Liver (tissue), 3 donors: ENCODE measurements around the gene SLC26A1.
A peak's percentile ranks its signal among the peaks of the same experiment; 100 is the strongest.

Source experiments
- GABPA ChIP-seq, 2 donors: IDR thresholded peaks in 1 of 2; conservative IDR thresholded peaks in 1 of 2; 2 replicates each; pipeline ENCODE4 v1.6.1; 2016; ENCODE audit warnings: antibody characterized with exemption in 2 of 2, mild to moderate bottlenecking in 1 of 2, moderate library complexity in 1 of 2
- HNF4G ChIP-seq: IDR thresholded peaks from 2 replicates; pipeline ENCODE4 v1.6.1; 2016; ENCODE audit warnings: antibody characterized with exemption
- JUND ChIP-seq, 2 donors: IDR thresholded peaks; 2 replicates each; pipeline ENCODE4 v1.6.1; 2016; ENCODE audit warnings: antibody characterized with exemption in 2 of 2
- NR2F2 ChIP-seq: IDR thresholded peaks from 2 replicates; pipeline ENCODE4 v1.6.1; 2016; ENCODE audit warnings: antibody characterized with exemption
- RAD21 ChIP-seq, 2 donors: IDR thresholded peaks; 2 replicates each; pipeline ENCODE4 v1.6.1; 2016; ENCODE audit warnings: antibody characterized with exemption in 2 of 2, mild to moderate bottlenecking in 2 of 2
- RXRA ChIP-seq, 2 donors: IDR thresholded peaks; 2 replicates each; pipeline ENCODE4 v1.6.1; 2017 to 2018; ENCODE audit warnings: antibody characterized with exemption in 2 of 2, mild to moderate bottlenecking in 1 of 2
- SP1 ChIP-seq: IDR thresholded peaks from 2 replicates; pipeline ENCODE4 v1.6.1; 2018; ENCODE audit warnings: antibody characterized with exemption, mild to moderate bottlenecking
- TAF1 ChIP-seq: conservative IDR thresholded peaks from 2 replicates; pipeline ENCODE4 v1.6.1; 2016; ENCODE audit warnings: antibody characterized with exemption, mild to moderate bottlenecking
- YY1 ChIP-seq: IDR thresholded peaks from 2 replicates; pipeline ENCODE4 v1.6.1; 2016; ENCODE audit warnings: antibody characterized with exemption, mild to moderate bottlenecking
- TF ChIP-seq, protein P1 (sequence below): fragments of 150-350 bp; IDR thresholded peaks from 2 replicates; pipeline ENCODE4 v1.5.1; 2017; ENCODE audit warnings: improper control_type of control experiment, low read depth, low read length; ENCODE audit not compliant: missing input control
- TF ChIP-seq, protein P2 (sequence below): IDR thresholded peaks from 2 replicates; pipeline ENCODE4 v1.6.1; 2016; ENCODE audit warnings: antibody characterized with exemption, mild to moderate bottlenecking
- TF ChIP-seq, protein P3 (sequence below): IDR thresholded peaks from 2 replicates; pipeline ENCODE4 v1.6.1; 2016; ENCODE audit warnings: antibody characterized with exemption
- TF ChIP-seq, protein P4 (sequence below): IDR thresholded peaks from 2 replicates; pipeline ENCODE4 v1.6.1; 2016; ENCODE audit warnings: antibody characterized with exemption
- donor health status: healthy.
- donor health status: healthy.

DNA sequence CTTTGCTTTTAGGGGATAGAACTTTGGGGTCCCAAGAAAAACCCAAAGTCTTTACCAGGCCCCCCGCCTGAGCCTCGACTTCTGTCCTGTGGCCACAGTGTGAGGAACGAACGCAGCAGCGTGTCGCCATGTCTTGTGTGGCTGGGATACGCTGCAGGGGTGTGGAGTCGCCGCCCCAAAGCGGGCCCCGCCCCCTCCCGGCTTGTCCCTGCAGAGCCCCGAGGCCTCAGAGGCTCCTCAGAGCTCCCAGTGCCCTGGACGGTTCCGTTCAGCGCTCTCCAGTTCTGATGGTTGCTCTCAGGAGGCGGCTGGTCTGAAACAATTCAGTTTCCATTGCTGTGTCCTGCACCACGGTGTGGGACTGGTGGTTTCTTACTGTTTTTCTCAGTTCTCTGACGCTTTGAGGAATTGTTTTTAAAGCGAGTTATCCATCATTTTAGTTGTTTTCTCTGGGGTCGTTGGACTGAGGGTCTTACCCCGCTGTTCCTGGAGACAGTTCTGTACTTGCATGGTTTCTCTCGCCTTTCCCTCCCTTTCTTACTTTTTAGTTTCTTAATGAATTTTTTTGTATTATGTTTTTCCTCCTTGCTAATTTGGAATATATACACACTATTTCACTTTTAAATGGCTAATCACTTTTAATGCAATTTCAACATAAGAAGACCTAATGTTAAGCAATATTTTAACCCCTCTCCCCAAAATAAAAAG, 7.9 kb downstream of the SLC26A1 start:
- TF ChIP-seq, protein P1, sequence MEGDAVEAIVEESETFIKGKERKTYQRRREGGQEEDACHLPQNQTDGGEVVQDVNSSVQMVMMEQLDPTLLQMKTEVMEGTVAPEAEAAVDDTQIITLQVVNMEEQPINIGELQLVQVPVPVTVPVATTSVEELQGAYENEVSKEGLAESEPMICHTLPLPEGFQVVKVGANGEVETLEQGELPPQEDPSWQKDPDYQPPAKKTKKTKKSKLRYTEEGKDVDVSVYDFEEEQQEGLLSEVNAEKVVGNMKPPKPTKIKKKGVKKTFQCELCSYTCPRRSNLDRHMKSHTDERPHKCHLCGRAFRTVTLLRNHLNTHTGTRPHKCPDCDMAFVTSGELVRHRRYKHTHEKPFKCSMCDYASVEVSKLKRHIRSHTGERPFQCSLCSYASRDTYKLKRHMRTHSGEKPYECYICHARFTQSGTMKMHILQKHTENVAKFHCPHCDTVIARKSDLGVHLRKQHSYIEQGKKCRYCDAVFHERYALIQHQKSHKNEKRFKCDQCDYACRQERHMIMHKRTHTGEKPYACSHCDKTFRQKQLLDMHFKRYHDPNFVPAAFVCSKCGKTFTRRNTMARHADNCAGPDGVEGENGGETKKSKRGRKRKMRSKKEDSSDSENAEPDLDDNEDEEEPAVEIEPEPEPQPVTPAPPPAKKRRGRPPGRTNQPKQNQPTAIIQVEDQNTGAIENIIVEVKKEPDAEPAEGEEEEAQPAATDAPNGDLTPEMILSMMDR = no peak
- TF ChIP-seq NR2F2 (no peak), TAF1 (peak; percentile 56), GABPA (IDR thresholded peaks at IDR 0.05 in 1 of 2, conservative IDR thresholded peaks at IDR 0.05 in 1 of 2) (no peak), RAD21 (IDR thresholded peaks at IDR 0.05) (peak; percentile 34 to 41), JUND (IDR thresholded peaks at IDR 0.05) (no peak), SP1 (no peak), YY1 (peak; percentile 73), RXRA (IDR thresholded peaks at IDR 0.05) (no peak), HNF4G (no peak)
- TF ChIP-seq, protein P2, sequence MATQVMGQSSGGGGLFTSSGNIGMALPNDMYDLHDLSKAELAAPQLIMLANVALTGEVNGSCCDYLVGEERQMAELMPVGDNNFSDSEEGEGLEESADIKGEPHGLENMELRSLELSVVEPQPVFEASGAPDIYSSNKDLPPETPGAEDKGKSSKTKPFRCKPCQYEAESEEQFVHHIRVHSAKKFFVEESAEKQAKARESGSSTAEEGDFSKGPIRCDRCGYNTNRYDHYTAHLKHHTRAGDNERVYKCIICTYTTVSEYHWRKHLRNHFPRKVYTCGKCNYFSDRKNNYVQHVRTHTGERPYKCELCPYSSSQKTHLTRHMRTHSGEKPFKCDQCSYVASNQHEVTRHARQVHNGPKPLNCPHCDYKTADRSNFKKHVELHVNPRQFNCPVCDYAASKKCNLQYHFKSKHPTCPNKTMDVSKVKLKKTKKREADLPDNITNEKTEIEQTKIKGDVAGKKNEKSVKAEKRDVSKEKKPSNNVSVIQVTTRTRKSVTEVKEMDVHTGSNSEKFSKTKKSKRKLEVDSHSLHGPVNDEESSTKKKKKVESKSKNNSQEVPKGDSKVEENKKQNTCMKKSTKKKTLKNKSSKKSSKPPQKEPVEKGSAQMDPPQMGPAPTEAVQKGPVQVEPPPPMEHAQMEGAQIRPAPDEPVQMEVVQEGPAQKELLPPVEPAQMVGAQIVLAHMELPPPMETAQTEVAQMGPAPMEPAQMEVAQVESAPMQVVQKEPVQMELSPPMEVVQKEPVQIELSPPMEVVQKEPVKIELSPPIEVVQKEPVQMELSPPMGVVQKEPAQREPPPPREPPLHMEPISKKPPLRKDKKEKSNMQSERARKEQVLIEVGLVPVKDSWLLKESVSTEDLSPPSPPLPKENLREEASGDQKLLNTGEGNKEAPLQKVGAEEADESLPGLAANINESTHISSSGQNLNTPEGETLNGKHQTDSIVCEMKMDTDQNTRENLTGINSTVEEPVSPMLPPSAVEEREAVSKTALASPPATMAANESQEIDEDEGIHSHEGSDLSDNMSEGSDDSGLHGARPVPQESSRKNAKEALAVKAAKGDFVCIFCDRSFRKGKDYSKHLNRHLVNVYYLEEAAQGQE = no peak
- TF ChIP-seq, protein P3, sequence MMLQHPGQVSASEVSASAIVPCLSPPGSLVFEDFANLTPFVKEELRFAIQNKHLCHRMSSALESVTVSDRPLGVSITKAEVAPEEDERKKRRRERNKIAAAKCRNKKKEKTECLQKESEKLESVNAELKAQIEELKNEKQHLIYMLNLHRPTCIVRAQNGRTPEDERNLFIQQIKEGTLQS = no peak
- TF ChIP-seq, protein P4, sequence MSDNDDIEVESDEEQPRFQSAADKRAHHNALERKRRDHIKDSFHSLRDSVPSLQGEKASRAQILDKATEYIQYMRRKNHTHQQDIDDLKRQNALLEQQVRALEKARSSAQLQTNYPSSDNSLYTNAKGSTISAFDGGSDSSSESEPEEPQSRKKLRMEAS = no peak
